ENCODE results near the gene SEMA3E.

DNA sequence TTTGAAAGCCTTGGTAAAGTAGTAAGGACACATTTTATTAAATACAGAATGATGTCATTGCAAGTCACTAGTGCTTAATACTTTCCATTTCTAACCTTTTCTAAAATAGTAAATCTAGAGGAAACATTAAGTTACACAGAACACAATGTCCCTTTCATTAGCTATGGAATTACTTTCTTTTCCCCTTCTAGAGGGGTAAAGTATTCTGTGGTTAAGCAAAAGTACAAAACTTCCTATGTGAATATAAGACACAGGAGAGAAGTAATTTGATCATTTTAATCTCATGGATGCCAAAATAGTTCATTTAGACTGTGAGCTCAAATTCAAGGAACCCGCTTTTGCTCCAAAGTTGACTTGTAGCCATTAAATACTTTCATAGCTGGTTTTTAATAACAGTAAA lies 49.8 kb downstream of the SEMA3E start:
- TF ChIP-seq, protein P1, sequence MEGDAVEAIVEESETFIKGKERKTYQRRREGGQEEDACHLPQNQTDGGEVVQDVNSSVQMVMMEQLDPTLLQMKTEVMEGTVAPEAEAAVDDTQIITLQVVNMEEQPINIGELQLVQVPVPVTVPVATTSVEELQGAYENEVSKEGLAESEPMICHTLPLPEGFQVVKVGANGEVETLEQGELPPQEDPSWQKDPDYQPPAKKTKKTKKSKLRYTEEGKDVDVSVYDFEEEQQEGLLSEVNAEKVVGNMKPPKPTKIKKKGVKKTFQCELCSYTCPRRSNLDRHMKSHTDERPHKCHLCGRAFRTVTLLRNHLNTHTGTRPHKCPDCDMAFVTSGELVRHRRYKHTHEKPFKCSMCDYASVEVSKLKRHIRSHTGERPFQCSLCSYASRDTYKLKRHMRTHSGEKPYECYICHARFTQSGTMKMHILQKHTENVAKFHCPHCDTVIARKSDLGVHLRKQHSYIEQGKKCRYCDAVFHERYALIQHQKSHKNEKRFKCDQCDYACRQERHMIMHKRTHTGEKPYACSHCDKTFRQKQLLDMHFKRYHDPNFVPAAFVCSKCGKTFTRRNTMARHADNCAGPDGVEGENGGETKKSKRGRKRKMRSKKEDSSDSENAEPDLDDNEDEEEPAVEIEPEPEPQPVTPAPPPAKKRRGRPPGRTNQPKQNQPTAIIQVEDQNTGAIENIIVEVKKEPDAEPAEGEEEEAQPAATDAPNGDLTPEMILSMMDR (tag by site-specific recombination; IDR thresholded peaks at IDR 0.05): no peak
- TF ChIP-seq ZNF777 (tag by site-specific recombination; IDR thresholded peaks at IDR 0.05; ENCODE audit: borderline replicate concordance) (no peak), ZNF521 (tag by site-specific recombination; IDR thresholded peaks at IDR 0.05) (no peak), ZNF112 (tag by site-specific recombination; IDR thresholded peaks at IDR 0.05) (no peak)
- TF ChIP-seq, protein P2, sequence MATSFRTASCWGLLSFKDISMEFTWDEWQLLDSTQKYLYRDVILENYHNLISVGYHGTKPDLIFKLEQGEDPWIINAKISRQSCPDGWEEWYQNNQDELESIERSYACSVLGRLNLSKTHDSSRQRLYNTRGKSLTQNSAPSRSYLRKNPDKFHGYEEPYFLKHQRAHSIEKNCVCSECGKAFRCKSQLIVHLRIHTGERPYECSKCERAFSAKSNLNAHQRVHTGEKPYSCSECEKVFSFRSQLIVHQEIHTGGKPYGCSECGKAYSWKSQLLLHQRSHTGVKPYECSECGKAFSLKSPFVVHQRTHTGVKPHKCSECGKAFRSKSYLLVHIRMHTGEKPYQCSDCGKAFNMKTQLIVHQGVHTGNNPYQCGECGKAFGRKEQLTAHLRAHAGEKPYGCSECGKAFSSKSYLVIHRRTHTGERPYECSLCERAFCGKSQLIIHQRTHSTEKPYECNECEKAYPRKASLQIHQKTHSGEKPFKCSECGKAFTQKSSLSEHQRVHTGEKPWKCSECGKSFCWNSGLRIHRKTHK (tag by site-specific recombination; IDR thresholded peaks at IDR 0.05): no peak
